Immature natural killer cell (primary cell): ENCODE data around the gene PRUNE2. TPM values are rescaled to one million over a fixed set of nuclear protein-coding genes. Genes with fewer than 3 reads are reported as not detected.
"Not testable (repeated sequence)": the region's sequence is repeated elsewhere in the genome, so short reads cannot be mapped to it uniquely, and the experiment has no call there.

Source experiments
- DNase-seq, 3 donors: peaks; one replicate each; pipeline ENCODE4 v3.0.0; 2022; ENCODE audit warnings: mixed read lengths in 1 of 3
- H3K27ac Mint-ChIP-seq, 6 donors: one replicate each; pipeline ENCODE4 v1.8.0; 2020; ENCODE audit warnings: mixed read lengths in 6 of 6, mild to moderate bottlenecking in 5 of 6, inconsistent platforms in 4 of 6, moderate library complexity in 3 of 6
- H3K27me3 Mint-ChIP-seq, 3 donors: one replicate each; pipeline ENCODE4 v1.8.0; 2020 to 2021; ENCODE audit warnings: low read depth in 3 of 3, mild to moderate bottlenecking in 3 of 3, mixed read lengths in 3 of 3, moderate library complexity in 3 of 3, inconsistent platforms in 1 of 3
- H3K36me3 Mint-ChIP-seq, 3 donors: one replicate each; pipeline ENCODE4 v1.8.0; 2020; ENCODE audit warnings: mixed read lengths in 3 of 3, inconsistent platforms in 2 of 3, mild to moderate bottlenecking in 2 of 3
- H3K4me1 Mint-ChIP-seq, 2 donors: one replicate each; pipeline ENCODE4 v1.8.0; 2020; ENCODE audit warnings: inconsistent platforms in 2 of 2, mild to moderate bottlenecking in 2 of 2, mixed read lengths in 2 of 2, moderate library complexity in 1 of 2
- H3K4me3 Mint-ChIP-seq, 5 donors: one replicate each; pipeline ENCODE4 v1.8.0; 2020; ENCODE audit warnings: mild to moderate bottlenecking in 5 of 5, mixed read lengths in 5 of 5, inconsistent platforms in 3 of 5, moderate library complexity in 3 of 5
- H3K9me3 Mint-ChIP-seq, 6 donors: one replicate each; pipeline ENCODE4 v1.8.0; 2020; ENCODE audit warnings: mild to moderate bottlenecking in 6 of 6, mixed read lengths in 6 of 6, inconsistent platforms in 4 of 6, moderate library complexity in 3 of 6
- polyA plus RNA-seq, 3 donors: library from polyadenylated mRNA; unstranded; fragments of 300-500 nt; fragmentation: Illumina TruSeq; gene quantifications; one replicate each; pipeline ENCODE4 v1.2.3, GENCODE V29; 2021

Gene PRUNE2
- polyA plus RNA-seq, 3 donors from 2014 or later, result 0.11 to 0.24 TPM; not detected in 1

DNA sequence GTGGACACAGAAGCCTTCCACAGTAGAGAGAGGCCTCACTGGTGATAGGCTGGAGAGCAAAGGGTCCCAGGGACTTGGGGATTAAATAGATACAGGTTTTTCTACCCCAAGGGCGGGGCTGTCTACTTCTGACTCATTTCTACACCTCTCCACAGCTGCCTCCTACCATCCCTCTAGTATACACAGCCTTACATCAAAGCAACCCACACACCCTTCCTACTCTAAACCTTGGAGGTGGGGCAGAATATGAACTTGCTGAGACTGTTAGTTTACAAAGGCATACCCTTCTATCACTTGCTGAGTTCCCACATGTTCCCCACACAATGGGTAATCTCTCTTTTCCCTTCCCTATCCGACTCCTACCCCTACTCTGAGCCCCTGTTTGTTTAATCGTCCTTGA lies 161.6 kb downstream of the PRUNE2 start:
- H3K27ac Mint-ChIP-seq, result no peak overlapping the region

DNA sequence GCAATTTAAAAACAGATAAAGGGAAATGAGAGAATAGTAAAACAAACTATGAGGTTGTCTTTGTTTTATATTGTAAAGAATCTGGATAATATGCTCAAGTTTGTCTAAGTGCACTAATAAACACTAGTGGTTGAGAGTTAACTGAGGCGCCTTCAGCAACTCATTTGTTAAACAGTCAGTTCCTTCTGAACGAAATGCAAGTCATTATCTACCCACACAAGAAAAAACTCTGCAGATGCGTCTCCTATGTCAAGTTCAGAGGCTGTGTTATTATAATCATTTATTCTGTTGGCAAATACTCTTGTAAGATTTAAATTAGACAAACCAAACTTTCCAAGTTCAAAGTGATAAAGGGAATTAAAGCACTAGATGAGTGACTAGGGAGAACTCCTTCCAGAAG lies 162.0 kb downstream of the PRUNE2 start:
- no peak overlapping the region for H3K27ac Mint-ChIP-seq
- no peak overlapping the region for H3K4me3 Mint-ChIP-seq
- no peaks in the 10 kb centered on the region for H3K4me1 Mint-ChIP-seq
- no peak for DNase-seq
- H3K9me3 Mint-ChIP-seq, result peaks cover 0 to 3% (median 0%) of the 10 kb centered on the region in 6 donors
- H3K36me3 Mint-ChIP-seq, result no peaks in the 10 kb centered on the region
- H3K27me3 Mint-ChIP-seq, result peaks cover 4 to 11% (median 8%) of the 10 kb centered on the region in 3 donors

More for the DNA sequence above, 161.6 kb downstream of the PRUNE2 start:
- DNase-seq, result no peak
- peaks cover 0 to 3% (median 0%) of the 10 kb centered on the region in 6 donors for H3K9me3 Mint-ChIP-seq
- no peaks in the 10 kb centered on the region for H3K4me1 Mint-ChIP-seq
- peaks cover 4 to 11% (median 8%) of the 10 kb centered on the region in 3 donors for H3K27me3 Mint-ChIP-seq
- H3K4me3 Mint-ChIP-seq, result no peak overlapping the region
- no peaks in the 10 kb centered on the region for H3K36me3 Mint-ChIP-seq

DNA sequence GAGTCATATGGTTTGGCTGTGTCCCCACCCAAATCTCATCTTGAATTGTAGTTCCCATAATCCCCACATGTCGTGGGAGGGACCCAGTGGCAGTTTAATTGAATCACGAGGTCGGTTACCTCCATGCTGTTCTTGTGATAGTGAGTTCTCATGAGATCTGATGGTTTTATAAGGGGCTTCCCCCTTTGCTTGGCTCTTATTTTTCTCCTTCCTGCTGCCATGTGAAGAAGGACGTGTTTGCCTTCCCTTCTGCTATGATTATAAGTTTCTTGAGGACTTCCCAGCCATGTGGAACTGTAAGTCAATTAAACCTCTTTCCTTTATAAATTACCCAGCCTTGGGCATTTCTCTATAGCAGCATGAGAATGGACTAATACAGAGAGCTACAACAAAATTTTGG lies 163.0 kb downstream of the PRUNE2 start:
- not testable (repeated sequence) for H3K4me1 Mint-ChIP-seq, H3K27ac Mint-ChIP-seq, H3K4me3 Mint-ChIP-seq, H3K36me3 Mint-ChIP-seq, H3K9me3 Mint-ChIP-seq, DNase-seq
- peaks cover 4 to 11% (median 6%) of the 10 kb centered on the region in 3 donors for H3K27me3 Mint-ChIP-seq

DNA sequence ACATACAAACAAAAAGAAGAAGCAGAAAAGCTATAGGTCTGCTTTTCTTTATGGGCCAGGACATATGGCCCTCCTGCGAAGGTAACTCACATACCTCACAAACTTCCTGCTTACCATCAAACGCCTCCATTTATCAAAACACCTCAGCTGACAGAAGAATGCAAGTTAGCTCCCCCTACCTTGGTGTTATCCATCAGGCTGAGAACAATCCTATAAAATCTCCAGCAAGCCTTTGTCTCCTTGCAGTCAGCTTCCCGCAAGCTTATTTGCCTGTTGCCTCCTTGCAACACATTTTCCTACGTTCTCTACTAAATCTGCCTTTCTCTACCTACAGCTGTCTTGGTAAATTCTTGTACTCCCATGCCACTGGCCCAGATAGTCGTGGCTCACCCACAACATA lies 164.4 kb downstream of the PRUNE2 start:
- Mint-ChIP-seq H3K27ac (no peak overlapping the region), H3K9me3 (peaks cover 0 to 3% (median 0%) of the 10 kb centered on the region in 6 donors), H3K27me3 (peaks cover 4 to 11% (median 6%) of the 10 kb centered on the region in 3 donors), H3K4me1 (no peaks in the 10 kb centered on the region), H3K4me3 (no peak overlapping the region), H3K36me3 (no peaks in the 10 kb centered on the region)
- DNase-seq, result no peak

DNA sequence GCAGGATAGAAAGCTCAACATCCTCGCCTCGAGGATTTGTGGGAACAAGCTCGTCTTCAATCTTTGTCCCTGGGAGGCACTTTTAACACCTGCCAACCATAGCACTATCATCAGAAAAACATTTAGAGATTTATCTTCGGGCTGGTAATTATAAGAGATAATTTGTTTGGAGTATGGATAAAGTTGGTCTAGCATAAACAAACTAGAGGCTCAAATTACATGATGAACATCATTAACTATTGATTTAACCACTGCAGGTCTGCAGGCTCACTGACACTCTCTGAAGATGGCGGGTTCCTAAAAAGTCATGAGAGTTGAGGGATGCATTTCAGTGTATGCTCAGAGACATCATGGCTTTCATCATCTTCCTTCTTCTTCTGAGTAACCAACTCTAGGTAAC lies 167.5 kb downstream of the PRUNE2 start:
- H3K27ac Mint-ChIP-seq, result no peak overlapping the region

DNA sequence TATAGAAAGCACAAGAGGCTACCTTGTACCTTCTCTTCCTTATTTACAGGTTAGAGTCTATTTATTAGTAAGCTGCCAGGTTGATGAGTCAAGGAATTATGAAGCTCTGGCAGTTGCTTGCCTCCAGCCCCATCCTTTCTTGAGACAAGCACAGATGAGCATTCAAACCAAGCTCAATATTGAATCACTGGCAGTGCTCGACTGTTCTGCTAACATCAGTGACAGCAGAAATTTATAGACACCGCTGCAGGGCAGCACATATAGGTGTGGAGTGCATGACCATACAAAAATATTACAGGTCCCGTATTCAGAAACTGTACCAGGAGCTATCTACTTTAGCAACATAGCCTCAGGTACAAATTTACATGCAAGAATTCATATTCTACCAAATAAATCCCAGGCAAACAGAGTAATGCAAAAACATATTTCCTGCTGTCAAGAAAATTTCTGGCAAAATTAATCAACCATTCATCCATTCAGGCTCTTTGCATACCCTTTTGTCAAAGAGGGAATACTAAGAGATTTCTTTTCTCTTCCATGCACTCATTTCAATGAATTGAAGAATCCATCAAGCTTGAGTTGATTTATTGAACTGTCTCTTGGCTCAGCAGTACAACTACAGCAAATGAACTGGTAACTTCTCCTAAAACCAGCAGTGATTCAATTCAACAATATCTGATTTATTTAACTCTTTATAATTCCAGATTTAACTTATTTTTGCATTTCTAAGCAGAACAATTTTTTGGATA lies 168.6 kb downstream of the PRUNE2 start:
- Mint-ChIP-seq H3K36me3 (no peaks in the 10 kb centered on the region), H3K27me3 (peaks cover 0 to 3% (median 0%) of the 10 kb centered on the region in 3 donors), H3K9me3 (peaks cover 0 to 2% (median 0%) of the 10 kb centered on the region in 6 donors), H3K4me1 (no peaks in the 10 kb centered on the region), H3K4me3 (no peak overlapping the region), H3K27ac (no peak overlapping the region)
- no peak for DNase-seq

More for the DNA sequence above, 167.5 kb downstream of the PRUNE2 start:
- no peaks in the 10 kb centered on the region for H3K4me1 Mint-ChIP-seq
- DNase-seq, result no peak
- H3K36me3 Mint-ChIP-seq, result no peaks in the 10 kb centered on the region
- H3K27me3 Mint-ChIP-seq, result peaks cover 0 to 6% (median 0%) of the 10 kb centered on the region in 3 donors
- H3K9me3 Mint-ChIP-seq, result peaks cover 0 to 3% (median 0%) of the 10 kb centered on the region in 6 donors
- H3K4me3 Mint-ChIP-seq, result no peak overlapping the region

DNA sequence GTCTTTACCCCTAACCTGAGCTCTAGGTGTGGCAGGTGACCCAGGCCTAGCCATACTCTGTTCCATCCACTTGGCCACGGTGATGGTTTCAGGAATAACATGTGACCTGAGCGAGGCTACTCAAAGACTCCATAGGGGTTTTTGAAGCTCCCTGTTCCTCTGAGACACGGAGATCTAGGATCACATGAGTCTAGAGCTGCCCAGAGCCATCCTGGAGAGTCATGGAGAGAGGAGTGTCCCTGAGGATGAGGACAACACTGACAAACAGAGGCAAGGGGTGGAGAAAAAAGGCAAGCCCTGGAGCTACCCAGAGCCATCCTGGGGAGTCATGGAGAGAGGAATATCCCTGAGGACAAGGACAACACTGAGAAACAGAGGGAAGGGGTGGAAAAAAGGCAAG lies 171.2 kb downstream of the PRUNE2 start:
- no peaks in the 10 kb centered on the region for H3K4me1 Mint-ChIP-seq
- DNase-seq, result no peak
- H3K27ac Mint-ChIP-seq, result no peak overlapping the region
- H3K36me3 Mint-ChIP-seq, result no peaks in the 10 kb centered on the region
- no peaks in the 10 kb centered on the region for H3K9me3 Mint-ChIP-seq
- H3K27me3 Mint-ChIP-seq, result peaks cover 0 to 5% (median 0%) of the 10 kb centered on the region in 3 donors
- H3K4me3 Mint-ChIP-seq, result no peak overlapping the region

DNA sequence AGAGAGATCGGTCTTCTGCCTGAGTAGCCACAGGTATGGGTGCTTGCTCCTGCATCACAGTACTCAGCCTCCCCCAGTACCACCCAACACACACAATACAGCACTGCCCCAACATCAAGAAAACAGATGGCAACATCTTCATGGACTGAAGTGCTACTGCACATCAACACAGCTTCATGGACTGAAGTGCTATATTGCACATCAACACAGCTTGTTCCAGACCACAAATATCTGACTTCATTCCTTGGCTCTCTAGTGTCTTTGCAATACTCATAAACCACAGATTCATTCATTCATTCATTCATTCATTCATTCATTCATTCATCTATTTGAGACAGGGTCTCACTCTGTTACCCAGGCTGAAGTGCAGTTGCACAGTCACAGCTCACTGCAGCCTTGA lies 172.8 kb downstream of the PRUNE2 start:
- no peaks in the 10 kb centered on the region for H3K4me1 Mint-ChIP-seq
- H3K36me3 Mint-ChIP-seq, result no peaks in the 10 kb centered on the region
- no peak overlapping the region for H3K4me3 Mint-ChIP-seq
- no peak for DNase-seq
- H3K9me3 Mint-ChIP-seq, result no peaks in the 10 kb centered on the region
- H3K27ac Mint-ChIP-seq, result no peak overlapping the region
- peaks cover 0 to 3% (median 0%) of the 10 kb centered on the region in 3 donors for H3K27me3 Mint-ChIP-seq

DNA sequence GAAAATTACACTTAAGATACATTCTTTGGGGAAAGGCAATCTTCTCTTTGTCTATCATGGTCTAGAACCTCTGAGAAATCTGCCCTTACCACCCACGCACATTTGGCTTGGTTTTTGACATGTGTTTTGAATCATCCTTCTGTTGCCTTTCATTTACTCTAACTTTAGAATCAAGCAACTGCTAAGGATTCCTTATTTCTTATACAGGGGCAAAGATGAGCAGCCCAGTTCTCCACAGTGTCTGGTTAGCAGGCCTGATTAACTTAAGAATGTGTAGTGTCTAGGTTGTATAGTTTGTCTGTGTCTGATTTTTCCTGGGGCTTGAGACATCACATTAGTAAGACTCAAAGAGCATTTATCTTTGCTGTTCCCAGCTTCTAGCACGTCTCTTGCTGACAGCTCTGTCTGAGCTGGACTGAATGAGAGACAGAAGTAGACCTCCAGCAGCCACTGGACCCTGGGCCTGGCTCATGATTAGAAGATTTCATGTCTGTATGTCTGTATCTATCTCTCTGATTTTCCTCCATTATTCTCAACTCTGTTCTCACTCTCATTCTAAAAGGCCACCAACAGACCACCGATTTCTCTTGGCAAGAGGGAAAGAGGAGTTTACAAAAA lies 173.5 kb downstream of the PRUNE2 start:
- H3K4me3 Mint-ChIP-seq, result no peak overlapping the region
- no peaks in the 10 kb centered on the region for H3K36me3 Mint-ChIP-seq
- no peaks in the 10 kb centered on the region for H3K4me1 Mint-ChIP-seq
- H3K27me3 Mint-ChIP-seq, result peaks cover 0 to 3% (median 0%) of the 10 kb centered on the region in 3 donors
- DNase-seq, result no peak
- no peaks in the 10 kb centered on the region for H3K9me3 Mint-ChIP-seq
- H3K27ac Mint-ChIP-seq, result no peak overlapping the region

DNA sequence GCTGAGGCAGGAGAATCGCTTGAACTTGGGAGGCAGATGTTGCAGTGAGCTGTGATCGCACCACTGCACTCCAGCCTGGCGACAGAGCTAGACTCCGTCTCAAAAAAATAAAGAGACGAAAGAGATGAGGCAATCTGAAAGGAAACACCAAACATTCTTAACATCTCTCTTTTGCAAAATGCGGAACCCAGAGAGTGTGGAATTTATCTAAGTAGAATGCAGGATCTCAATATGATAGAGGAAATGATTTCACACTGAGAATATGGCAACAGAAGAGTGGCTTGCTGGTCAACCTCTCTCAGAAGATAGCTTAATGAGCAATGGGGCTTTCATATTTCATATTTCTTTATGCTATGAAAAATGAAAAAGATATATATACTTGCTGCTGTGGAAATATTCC lies 175.1 kb downstream of the PRUNE2 start:
- Mint-ChIP-seq H3K27ac (no peak overlapping the region), H3K9me3 (no peaks in the 10 kb centered on the region), H3K27me3 (peaks cover 0 to 4% (median 3%) of the 10 kb centered on the region in 3 donors), H3K36me3 (no peaks in the 10 kb centered on the region), H3K4me3 (no peak overlapping the region), H3K4me1 (no peaks in the 10 kb centered on the region)
- no peak for DNase-seq

DNA sequence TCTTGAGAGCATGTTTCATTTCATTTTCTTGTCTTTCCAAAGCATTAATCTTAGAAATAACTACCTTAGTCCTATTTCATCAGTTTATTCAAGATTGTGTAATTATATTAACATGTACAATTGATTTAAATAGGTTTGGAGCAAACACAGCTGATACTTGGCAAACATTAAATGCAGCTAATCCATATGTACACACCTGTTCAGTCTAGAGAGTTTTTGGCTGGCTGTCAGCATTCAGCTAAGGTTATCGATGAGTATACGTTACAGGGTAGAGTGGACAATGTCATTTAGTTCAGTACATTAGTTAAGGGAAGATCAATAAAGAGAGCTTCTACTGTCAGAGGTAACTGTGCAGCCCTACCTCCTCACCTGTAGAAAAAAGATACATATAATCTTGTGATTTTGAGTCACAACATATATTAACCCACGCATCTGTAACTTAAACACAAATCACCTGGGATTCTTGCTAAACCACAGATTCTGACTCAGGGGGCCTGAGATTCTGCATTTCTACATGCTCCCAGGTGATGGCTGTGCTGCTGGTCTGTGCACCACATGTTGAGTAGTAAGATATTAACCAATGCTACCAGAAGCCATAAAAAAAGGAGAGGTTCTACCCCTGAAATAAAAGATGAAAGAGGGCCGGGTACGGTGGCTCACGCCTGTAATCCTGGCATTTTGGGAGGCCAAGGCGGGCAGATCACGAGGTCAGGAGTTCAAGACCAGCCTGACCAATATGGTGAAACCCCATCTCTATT lies 175.8 kb downstream of the PRUNE2 start:
- Mint-ChIP-seq H3K4me3 (no peak overlapping the region), H3K36me3 (no peaks in the 10 kb centered on the region), H3K27me3 (peaks cover under 1 to 6% (median 4%) of the 10 kb centered on the region in 3 donors), H3K9me3 (no peaks in the 10 kb centered on the region), H3K4me1 (no peaks in the 10 kb centered on the region), H3K27ac (no peak overlapping the region)
- no peak for DNase-seq

DNA sequence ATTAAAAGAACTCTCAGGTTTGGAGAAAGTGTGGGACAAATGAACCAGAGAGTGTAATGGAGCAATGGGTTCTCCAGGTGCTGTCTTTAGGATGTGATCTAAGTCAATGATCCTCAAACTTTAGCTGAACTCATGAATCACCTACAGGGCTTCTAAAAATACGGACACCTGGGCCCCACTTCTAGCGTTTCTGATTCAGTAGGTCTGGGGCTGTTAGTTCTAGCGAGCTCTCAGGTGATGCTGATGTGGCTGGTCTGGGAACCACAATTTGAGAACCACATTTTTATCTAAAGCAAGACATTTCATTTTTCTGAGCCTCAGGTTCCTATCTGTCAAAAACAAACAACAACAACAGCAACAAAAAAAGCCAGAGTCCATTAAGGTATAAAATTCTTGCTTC lies 176.8 kb downstream of the PRUNE2 start:
- no peak overlapping the region for H3K27ac Mint-ChIP-seq
- no peaks in the 10 kb centered on the region for H3K9me3 Mint-ChIP-seq
- H3K27me3 Mint-ChIP-seq, result peaks cover 6% of the 10 kb centered on the region in 3 donors

DNA sequence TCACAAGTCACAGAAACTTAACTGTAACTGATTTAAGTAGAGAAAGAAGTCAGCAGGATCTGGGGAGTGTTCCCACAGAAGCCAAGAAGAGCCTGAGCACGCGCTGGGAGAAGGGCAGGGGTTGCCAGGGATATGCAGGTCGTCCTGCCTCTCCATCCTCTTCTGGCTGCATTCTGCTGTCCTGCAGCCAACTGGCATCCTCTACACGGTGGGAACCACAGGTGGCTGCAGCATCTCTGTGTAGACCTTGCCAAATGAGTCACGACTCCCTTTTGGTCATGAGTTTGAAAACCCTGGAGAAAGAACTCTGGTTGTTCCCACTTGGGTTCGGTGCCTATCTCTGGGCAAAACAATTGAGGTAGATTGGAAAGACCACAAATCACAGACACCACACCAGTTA lies 180.0 kb downstream of the PRUNE2 start:
- no peak overlapping the region for H3K4me3 Mint-ChIP-seq
- no peak for DNase-seq
- H3K9me3 Mint-ChIP-seq, result no peaks in the 10 kb centered on the region
- no peaks in the 10 kb centered on the region for H3K36me3 Mint-ChIP-seq
- peaks cover 6 to 8% (median 6%) of the 10 kb centered on the region in 3 donors for H3K27me3 Mint-ChIP-seq
- no peaks in the 10 kb centered on the region for H3K4me1 Mint-ChIP-seq
- no peak overlapping the region for H3K27ac Mint-ChIP-seq

More for the DNA sequence above, 176.8 kb downstream of the PRUNE2 start:
- Mint-ChIP-seq H3K4me3 (no peak overlapping the region), H3K36me3 (no peaks in the 10 kb centered on the region), H3K4me1 (no peaks in the 10 kb centered on the region)
- DNase-seq, result no peak

DNA sequence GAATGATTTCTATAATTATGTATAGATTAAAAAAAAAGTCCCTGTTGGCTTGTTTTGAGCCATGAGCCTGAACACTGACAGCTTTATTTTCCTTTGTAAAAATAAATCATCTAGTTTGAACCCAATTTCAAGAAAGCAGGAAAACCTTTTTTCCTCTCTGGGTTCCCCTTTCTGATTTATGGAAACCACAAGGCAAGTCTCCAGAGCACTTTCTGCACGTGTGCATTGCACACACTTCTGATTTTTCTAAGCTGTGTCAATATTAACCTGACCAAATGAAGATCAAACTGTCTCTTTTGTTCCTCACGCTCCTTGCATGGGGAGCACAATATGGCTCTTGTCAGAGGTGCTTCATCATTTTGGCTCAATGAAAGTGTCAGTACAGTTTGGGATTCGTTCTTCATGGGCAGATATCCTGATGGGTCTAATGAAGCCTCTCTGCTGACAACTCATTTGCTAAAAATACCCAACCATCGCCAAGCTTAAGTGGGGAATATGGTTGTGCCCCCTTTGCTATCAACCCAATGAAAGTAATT lies 180.8 kb downstream of the PRUNE2 start:
- Mint-ChIP-seq H3K4me3 (no peak overlapping the region), H3K27ac (no peak overlapping the region), H3K36me3 (no peaks in the 10 kb centered on the region), H3K4me1 (no peaks in the 10 kb centered on the region), H3K9me3 (no peaks in the 10 kb centered on the region), H3K27me3 (peaks cover 3 to 8% (median 6%) of the 10 kb centered on the region in 3 donors)
- DNase-seq, result no peak
